Measurements from ENCODE around the gene C10orf95. TPM values are rescaled to one million over a fixed set of nuclear protein-coding genes. Genes with fewer than 3 reads are reported as not detected.

Gene C10orf95
- total RNA-seq, 2 donors from 2014 or later = not detected

DNA sequence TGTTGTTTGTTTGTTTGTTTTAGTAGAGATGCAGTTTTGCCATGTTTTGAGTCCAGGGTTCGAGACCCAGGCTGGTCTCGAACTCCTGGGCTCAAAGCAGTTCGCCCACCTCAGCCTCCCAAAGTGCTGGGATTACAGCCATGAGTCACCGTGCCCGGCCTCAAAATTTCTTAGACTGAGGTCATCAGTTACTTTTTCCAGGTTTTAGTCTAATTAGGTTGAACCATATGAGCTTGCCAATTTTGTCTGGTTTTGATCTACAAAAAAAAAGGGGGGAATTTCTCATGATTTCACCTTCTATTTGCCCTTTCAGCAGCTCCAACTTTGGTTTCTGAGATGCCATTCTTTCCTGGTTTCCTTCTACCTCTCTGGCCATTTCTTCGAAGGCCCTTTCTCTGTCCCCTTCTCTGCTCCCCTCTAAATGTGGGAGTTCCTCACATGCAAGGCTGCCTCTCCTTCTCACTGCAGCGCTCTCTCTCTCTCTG is 24.5 kb downstream of the C10orf95 start:
- no peaks in the 10 kb centered on the region for H3K9me3 ChIP-seq
- no peak overlapping the region for H3K27ac ChIP-seq
- H3K4me3 ChIP-seq = no peak overlapping the region
- TF ChIP-seq, protein P1, sequence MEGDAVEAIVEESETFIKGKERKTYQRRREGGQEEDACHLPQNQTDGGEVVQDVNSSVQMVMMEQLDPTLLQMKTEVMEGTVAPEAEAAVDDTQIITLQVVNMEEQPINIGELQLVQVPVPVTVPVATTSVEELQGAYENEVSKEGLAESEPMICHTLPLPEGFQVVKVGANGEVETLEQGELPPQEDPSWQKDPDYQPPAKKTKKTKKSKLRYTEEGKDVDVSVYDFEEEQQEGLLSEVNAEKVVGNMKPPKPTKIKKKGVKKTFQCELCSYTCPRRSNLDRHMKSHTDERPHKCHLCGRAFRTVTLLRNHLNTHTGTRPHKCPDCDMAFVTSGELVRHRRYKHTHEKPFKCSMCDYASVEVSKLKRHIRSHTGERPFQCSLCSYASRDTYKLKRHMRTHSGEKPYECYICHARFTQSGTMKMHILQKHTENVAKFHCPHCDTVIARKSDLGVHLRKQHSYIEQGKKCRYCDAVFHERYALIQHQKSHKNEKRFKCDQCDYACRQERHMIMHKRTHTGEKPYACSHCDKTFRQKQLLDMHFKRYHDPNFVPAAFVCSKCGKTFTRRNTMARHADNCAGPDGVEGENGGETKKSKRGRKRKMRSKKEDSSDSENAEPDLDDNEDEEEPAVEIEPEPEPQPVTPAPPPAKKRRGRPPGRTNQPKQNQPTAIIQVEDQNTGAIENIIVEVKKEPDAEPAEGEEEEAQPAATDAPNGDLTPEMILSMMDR (IDR thresholded peaks at IDR 0.05) = no peak
- no peak for DNase-seq (ENCODE audit: low spot score)
- H3K36me3 ChIP-seq = peaks cover 8% of the 10 kb centered on the region
- no peaks in the 10 kb centered on the region for H3K27me3 ChIP-seq
- H3K4me1 ChIP-seq = peaks cover 0 to 25% of the 10 kb centered on the region in 2 donors

DNA sequence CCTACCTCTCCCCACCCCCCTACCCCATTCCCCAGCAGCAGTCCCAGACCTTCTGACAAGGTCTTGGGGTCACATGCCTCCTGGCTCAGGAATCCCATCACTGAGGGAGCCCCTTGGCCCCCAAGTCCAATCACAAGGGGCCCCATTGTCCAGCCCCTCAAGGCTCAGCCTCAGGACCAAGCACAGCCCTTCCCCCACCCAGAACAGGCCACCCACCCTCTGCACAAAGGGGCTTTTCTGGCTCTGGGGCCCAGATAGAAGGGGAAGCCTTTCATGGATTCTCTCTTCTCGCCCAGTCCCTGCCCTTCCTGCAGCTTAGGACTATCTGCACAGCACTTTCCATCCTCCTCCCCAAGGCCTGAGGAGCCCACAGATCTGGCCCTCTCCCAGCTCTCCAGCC is 25.9 kb downstream of the C10orf95 start:
- Histone ChIP-seq H3K4me3 (no peak overlapping the region), H3K27me3 (no peaks in the 10 kb centered on the region), H3K9me3 (no peaks in the 10 kb centered on the region), H3K4me1 (peaks cover 0 to 22% of the 10 kb centered on the region in 2 donors), H3K27ac (no peak overlapping the region), H3K36me3 (peaks cover 8% of the 10 kb centered on the region)
- TF ChIP-seq, protein P1 (IDR thresholded peaks at IDR 0.05) = no peak
- no peak for DNase-seq (ENCODE audit: low spot score)

DNA sequence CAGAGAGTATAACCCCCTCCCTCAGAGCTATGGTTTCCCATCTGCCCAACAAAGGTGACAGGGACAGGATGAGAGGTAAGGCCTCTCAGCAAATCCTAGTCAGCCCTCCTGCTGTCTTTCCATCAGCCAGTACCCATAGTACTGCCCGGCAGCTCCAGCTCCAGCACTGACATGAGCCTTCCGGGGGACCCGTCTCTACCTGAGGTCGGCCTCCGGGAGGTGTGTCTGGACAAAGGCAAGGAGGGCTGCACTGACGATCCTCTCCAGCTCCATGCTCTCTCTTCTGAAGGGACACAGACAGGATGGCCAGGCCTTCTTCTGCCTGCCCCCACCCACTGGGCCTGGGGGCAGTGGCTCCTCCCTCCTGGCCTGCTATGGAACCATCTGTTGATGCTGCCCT is 26.4 kb downstream of the C10orf95 start:
- peaks cover 0 to 28% of the 10 kb centered on the region in 2 donors for H3K4me1 ChIP-seq
- no peaks in the 10 kb centered on the region for H3K27me3 ChIP-seq
- no peak for DNase-seq (ENCODE audit: low spot score)
- H3K36me3 ChIP-seq = peaks cover 8% of the 10 kb centered on the region
- no peak overlapping the region for H3K27ac ChIP-seq
- TF ChIP-seq, protein P1 (IDR thresholded peaks at IDR 0.05) = no peak
- no peaks in the 10 kb centered on the region for H3K9me3 ChIP-seq
- H3K4me3 ChIP-seq = no peak overlapping the region

DNA sequence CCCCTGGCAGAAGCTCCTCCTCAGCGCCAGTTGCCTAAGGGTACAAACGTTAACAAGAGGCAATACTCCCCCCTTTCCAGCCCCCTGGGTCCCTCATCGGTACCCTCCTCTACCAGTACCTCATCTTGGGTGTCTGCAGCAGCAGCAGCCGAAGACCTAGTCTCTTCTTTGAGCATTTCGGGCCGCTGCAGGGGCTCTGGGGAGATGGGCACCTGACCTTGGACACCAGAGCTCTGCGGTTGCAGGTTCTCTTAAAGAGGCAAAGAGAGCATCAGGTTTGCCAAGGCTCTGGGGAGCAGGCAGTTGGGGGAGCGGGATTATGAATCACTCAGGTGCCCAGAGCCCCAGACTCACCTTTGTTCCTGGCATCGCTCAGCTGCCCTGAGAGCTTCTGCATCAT is 27.2 kb downstream of the C10orf95 start:
- peaks cover 8% of the 10 kb centered on the region for H3K36me3 ChIP-seq
- H3K9me3 ChIP-seq = no peaks in the 10 kb centered on the region
- no peak overlapping the region for H3K27ac ChIP-seq
- H3K27me3 ChIP-seq = no peaks in the 10 kb centered on the region
- no peak for DNase-seq (ENCODE audit: low spot score)
- H3K4me1 ChIP-seq = peaks cover 0 to 35% of the 10 kb centered on the region in 2 donors
- TF ChIP-seq, protein P1 (IDR thresholded peaks at IDR 0.05) = no peak
- no peak overlapping the region for H3K4me3 ChIP-seq

DNA sequence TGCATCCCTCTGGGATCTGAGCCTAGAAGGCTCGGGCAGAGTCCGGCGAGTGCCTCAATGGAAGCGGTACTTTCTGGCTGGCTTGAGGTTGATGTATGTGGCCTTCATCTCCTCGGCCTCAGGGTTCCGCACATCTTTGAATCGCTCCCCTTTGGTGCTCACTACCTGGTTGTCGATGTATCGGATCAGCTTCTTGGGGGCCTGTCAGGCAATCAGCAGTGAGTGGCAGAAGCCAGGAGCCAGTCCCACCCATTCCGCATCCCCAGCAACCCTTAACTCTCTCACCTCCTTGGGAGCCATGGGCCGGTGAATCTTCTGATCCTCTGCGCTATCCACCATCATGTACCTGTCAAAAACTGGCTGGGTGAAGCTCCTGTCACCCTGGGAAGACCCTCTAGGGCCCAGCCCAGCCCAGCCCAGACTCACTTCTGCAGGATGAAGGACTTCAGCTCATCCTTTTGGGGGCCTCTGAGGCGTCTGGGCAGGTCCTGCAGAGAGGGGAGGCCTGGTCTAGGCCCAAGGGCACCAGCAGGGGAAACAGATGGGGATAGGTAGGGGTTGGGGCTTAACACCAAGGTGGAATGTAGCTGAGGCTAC is 27.9 kb downstream of the C10orf95 start:
- Histone ChIP-seq H3K27ac (no peak overlapping the region), H3K27me3 (peaks cover 0 to under 1% of the 10 kb centered on the region in 2 donors), H3K4me1 (peaks cover 0 to 41% of the 10 kb centered on the region in 2 donors), H3K9me3 (no peaks in the 10 kb centered on the region), H3K4me3 (no peak overlapping the region), H3K36me3 (peaks cover 8% of the 10 kb centered on the region)
- TF ChIP-seq, protein P1 (IDR thresholded peaks at IDR 0.05) = no peak
- no peak for DNase-seq (ENCODE audit: low spot score)

Data from right atrium auricular region (tissue), 2 donors.